ENCODE data around the gene SELPLG.

- TF ChIP-seq, protein P1, sequence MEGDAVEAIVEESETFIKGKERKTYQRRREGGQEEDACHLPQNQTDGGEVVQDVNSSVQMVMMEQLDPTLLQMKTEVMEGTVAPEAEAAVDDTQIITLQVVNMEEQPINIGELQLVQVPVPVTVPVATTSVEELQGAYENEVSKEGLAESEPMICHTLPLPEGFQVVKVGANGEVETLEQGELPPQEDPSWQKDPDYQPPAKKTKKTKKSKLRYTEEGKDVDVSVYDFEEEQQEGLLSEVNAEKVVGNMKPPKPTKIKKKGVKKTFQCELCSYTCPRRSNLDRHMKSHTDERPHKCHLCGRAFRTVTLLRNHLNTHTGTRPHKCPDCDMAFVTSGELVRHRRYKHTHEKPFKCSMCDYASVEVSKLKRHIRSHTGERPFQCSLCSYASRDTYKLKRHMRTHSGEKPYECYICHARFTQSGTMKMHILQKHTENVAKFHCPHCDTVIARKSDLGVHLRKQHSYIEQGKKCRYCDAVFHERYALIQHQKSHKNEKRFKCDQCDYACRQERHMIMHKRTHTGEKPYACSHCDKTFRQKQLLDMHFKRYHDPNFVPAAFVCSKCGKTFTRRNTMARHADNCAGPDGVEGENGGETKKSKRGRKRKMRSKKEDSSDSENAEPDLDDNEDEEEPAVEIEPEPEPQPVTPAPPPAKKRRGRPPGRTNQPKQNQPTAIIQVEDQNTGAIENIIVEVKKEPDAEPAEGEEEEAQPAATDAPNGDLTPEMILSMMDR (IDR thresholded peaks at IDR 0.05) = no peak
- no peak for TF ChIP-seq POLR2AphosphoS5 (IDR thresholded peaks at IDR 0.05)
Observed at GRCh38 chr12:108613548-108613947, 20.1 kb downstream of the SELPLG start.

Data from gastroesophageal sphincter (tissue), 3 donors.